Colonic mucosa (tissue), 4 donors: ENCODE results near the gene SATL1. TPM values are rescaled to one million over a fixed set of nuclear protein-coding genes. Genes with fewer than 3 reads are reported as not detected.
"Not testable (repeated sequence)": the region's sequence is repeated elsewhere in the genome, so short reads cannot be mapped to it uniquely, and the experiment has no call there.

ENCODE experiments used
- DNase-seq: peaks from one replicate; pipeline ENCODE4 v3.0.0-alpha.2; 2020
- H3K27ac ChIP-seq: fragments of 200-600 bp; one replicate; pipeline ENCODE4 v1.8.0; 2021
- H3K27me3 ChIP-seq: fragments of 200-600 bp; one replicate; pipeline ENCODE4 v1.8.0; 2021
- H3K36me3 ChIP-seq: fragments of 200-600 bp; one replicate; pipeline ENCODE4 v1.8.0; 2021
- H3K4me1 ChIP-seq: fragments of 200-600 bp; one replicate; pipeline ENCODE4 v1.8.0; 2021; ENCODE audit warnings: mild to moderate bottlenecking
- H3K4me3 ChIP-seq: fragments of 200-600 bp; one replicate; pipeline ENCODE4 v1.8.0; 2021
- H3K9ac ChIP-seq, 2 donors: one replicate each; pipeline ENCODE4 v1.7.0; 2013; ENCODE audit warnings: control low read depth in 2 of 2, low read depth in 2 of 2, low read length in 2 of 2
- H3K9me3 ChIP-seq: fragments of 200-600 bp; one replicate; pipeline ENCODE4 v1.8.0; 2021
- CTCF ChIP-seq: fragments of 200-600 bp; IDR thresholded peaks from one replicate; pipeline ENCODE4 v1.8.0; 2022; ENCODE audit warnings: antibody characterized with exemption, mild to moderate bottlenecking
- intact Hi-C: fragments of 100-400 bp; cut with DNase I; formaldehyde crosslinking; loops from one replicate; pipeline ENCODE4 v1.14.1; 2022
- total RNA-seq, 2 donors: library from RNA; stranded (reverse); fragmentation: NEBNext Ultra II Directional in 1 of 2; extraction: Animal tissue kit (Norgen Biotek cat#: 25700) in 1 of 2; gene quantifications; one replicate each; pipeline ENCODE4 v1.2.1, GENCODE V29; 2021
- donor health status: healthy.
- donor health status: DM: no; HTN: no; CAD: no.
- donor health status: DM: no; HTN: no; CAD: no.

The SATL1 gene
- total RNA-seq: not detected

GRCh38 chrX:85243761-85244449, at the start of gene SATL1, which contains the start of gene ZNF711:
Gene SATL1, minus strand, starts transcription at chrX:85243779. Its CDS starts 134,811 bp downstream, at chrX:85108968.
Gene ZNF711, plus strand, starts transcription at chrX:85243991. Its CDS starts 3,582 bp downstream, at chrX:85247573.
- Histone ChIP-seq H3K4me3 (peak within 1 kb of the TSS; percentile 36), H3K27ac (no peak within 1 kb of the TSS), H3K27me3 (no peaks in the 10 kb centered on the region), H3K36me3 (no peaks in the 10 kb centered on the region), H3K9me3 (no peaks in the 10 kb centered on the region), H3K9ac (peak within 1 kb of the TSS; percentile 48 to 56), H3K4me1 (no peaks in the 10 kb centered on the region)
- TF ChIP-seq CTCF: no peak
- DNase-seq: peak; percentile 45
- intact Hi-C loops: no loop called here

- intact Hi-C loops: no loop called here
- no peak for TF ChIP-seq CTCF
- no peak for DNase-seq
Measured at GRCh38 chrX:85288992-85289723, 45.6 kb upstream of the SATL1 start.

GRCh38 chrX:85285286-85285685, 41.7 kb upstream of the SATL1 start:
- H3K4me3 ChIP-seq, H3K4me1 ChIP-seq, DNase-seq, H3K27me3 ChIP-seq, intact Hi-C loops, H3K9me3 ChIP-seq, H3K27ac ChIP-seq, H3K9ac ChIP-seq, H3K36me3 ChIP-seq: not testable (repeated sequence)

More at GRCh38 chrX:85288992-85289723, 45.6 kb upstream of the SATL1 start:
- Histone ChIP-seq H3K36me3 (no peaks in the 10 kb centered on the region), H3K27ac (no peak overlapping the region), H3K9me3 (no peaks in the 10 kb centered on the region), H3K4me1 (no peaks in the 10 kb centered on the region), H3K9ac (no peak overlapping the region), H3K27me3 (no peaks in the 10 kb centered on the region), H3K4me3 (no peak overlapping the region)

- intact Hi-C loops: no loop called here
- peak overlapping the region; percentile 36 for H3K4me3 ChIP-seq
- no peak overlapping the region for H3K27ac ChIP-seq
- DNase-seq: peak; percentile 24
- peak overlapping the region; percentile 48 to 56 for H3K9ac ChIP-seq
- H3K9me3 ChIP-seq: no peaks in the 10 kb centered on the region
- H3K36me3 ChIP-seq: no peaks in the 10 kb centered on the region
- no peaks in the 10 kb centered on the region for H3K4me1 ChIP-seq
- no peak for TF ChIP-seq CTCF
- H3K27me3 ChIP-seq: no peaks in the 10 kb centered on the region
Measured at GRCh38 chrX:85244450-85245211, 1.1 kb upstream of the SATL1 start.

- intact Hi-C loops: no loop called here
- Histone ChIP-seq H3K4me1 (no peaks in the 10 kb centered on the region), H3K9ac (no peak overlapping the region), H3K4me3 (no peak overlapping the region), H3K9me3 (no peaks in the 10 kb centered on the region), H3K36me3 (no peaks in the 10 kb centered on the region), H3K27me3 (no peaks in the 10 kb centered on the region), H3K27ac (no peak overlapping the region)
- DNase-seq: no peak
- TF ChIP-seq CTCF: no peak
Measured at GRCh38 chrX:85243155-85243554, 424 bp downstream of the SATL1 start.
